HEK293T (cell line): Measurements from ENCODE around the gene CHMP5.

Source experiments
- ARNT ChIP-seq: fragments of 450-650 bp; IDR thresholded peaks from 2 replicates; pipeline ENCODE4 v1.6.1; 2017; ENCODE audit warnings: mild to moderate bottlenecking
- BHLHE40 ChIP-seq: fragments of 450-650 bp; IDR thresholded peaks from 2 replicates; pipeline ENCODE4 v1.6.1; 2016; ENCODE audit warnings: mild to moderate bottlenecking, moderate library complexity, borderline replicate concordance
- CTBP1 ChIP-seq: fragments of 450-650 bp; IDR thresholded peaks from 2 replicates; pipeline ENCODE4 v1.6.1; 2016; ENCODE audit warnings: borderline replicate concordance
- ELF4 ChIP-seq: fragments of 450-650 bp; IDR thresholded peaks from 2 replicates; pipeline ENCODE4 v1.6.1; 2017; ENCODE audit warnings: antibody characterized with exemption
- FOXA1 ChIP-seq: fragments of 450-650 bp; IDR thresholded peaks from 2 replicates; pipeline ENCODE4 v1.6.1; 2016; ENCODE audit warnings: mild to moderate bottlenecking
- FOXK2 ChIP-seq: fragments of 450-650 bp; IDR thresholded peaks from 2 replicates; pipeline ENCODE4 v1.6.1; 2016; ENCODE audit warnings: mild to moderate bottlenecking
- FOXM1 ChIP-seq: fragments of 450-650 bp; IDR thresholded peaks from 2 replicates; pipeline ENCODE4 v1.6.1; 2017; ENCODE audit warnings: mild to moderate bottlenecking, borderline replicate concordance
- HDGF ChIP-seq: fragments of 450-650 bp; IDR thresholded peaks from 2 replicates; pipeline ENCODE4 v1.6.1; 2017; ENCODE audit warnings: antibody characterized with exemption, borderline replicate concordance
- L3MBTL2 ChIP-seq: fragments of 450-650 bp; conservative IDR thresholded peaks from 2 replicates; pipeline ENCODE4 v1.6.1; 2016; ENCODE audit warnings: mild to moderate bottlenecking
- NFRKB ChIP-seq: fragments of 450-650 bp; IDR thresholded peaks from 2 replicates; pipeline ENCODE4 v1.6.1; 2016; ENCODE audit warnings: mild to moderate bottlenecking, moderate library complexity
- PKNOX1 ChIP-seq: fragments of 450-650 bp; IDR thresholded peaks from 2 replicates; pipeline ENCODE4 v1.6.1; 2016
- SP1 ChIP-seq: fragments of 450-650 bp; IDR thresholded peaks from 2 replicates; pipeline ENCODE4 v1.6.1; 2017
- SUZ12 ChIP-seq: fragments of 450-650 bp; IDR thresholded peaks from 2 replicates; pipeline ENCODE4 v1.6.1; 2016; ENCODE audit warnings: mild to moderate bottlenecking
- TARDBP ChIP-seq: fragments of 450-650 bp; IDR thresholded peaks from 2 replicates; pipeline ENCODE4 v1.6.1; 2016

- TF ChIP-seq ARNT = no peak
- TF ChIP-seq SUZ12 = no peak
- no peak for TF ChIP-seq FOXK2
- no peak for TF ChIP-seq CTBP1
- no peak for TF ChIP-seq SP1
- TF ChIP-seq FOXM1 = no peak
- TF ChIP-seq ELF4 = no peak
- TF ChIP-seq BHLHE40 = no peak
- TF ChIP-seq TARDBP = no peak
- TF ChIP-seq FOXA1 = no peak
- no peak for TF ChIP-seq HDGF
- no peak for TF ChIP-seq L3MBTL2
- TF ChIP-seq NFRKB = no peak
- TF ChIP-seq PKNOX1 = no peak
Measured at GRCh38 chr9:33320568-33321261, 55.9 kb downstream of the CHMP5 start.
